CD4-positive, alpha-beta T cell treated with Interleukin-2 at 100 ng/mL for 4 hours (primary cell): ENCODE data around the gene GATD1.

ENCODE experiments used
- DNase-seq: peaks from one replicate; pipeline ENCODE4 v3.0.0-alpha.2; 2020; ENCODE audit warnings: low spot score

Gene GATD1

DNA sequence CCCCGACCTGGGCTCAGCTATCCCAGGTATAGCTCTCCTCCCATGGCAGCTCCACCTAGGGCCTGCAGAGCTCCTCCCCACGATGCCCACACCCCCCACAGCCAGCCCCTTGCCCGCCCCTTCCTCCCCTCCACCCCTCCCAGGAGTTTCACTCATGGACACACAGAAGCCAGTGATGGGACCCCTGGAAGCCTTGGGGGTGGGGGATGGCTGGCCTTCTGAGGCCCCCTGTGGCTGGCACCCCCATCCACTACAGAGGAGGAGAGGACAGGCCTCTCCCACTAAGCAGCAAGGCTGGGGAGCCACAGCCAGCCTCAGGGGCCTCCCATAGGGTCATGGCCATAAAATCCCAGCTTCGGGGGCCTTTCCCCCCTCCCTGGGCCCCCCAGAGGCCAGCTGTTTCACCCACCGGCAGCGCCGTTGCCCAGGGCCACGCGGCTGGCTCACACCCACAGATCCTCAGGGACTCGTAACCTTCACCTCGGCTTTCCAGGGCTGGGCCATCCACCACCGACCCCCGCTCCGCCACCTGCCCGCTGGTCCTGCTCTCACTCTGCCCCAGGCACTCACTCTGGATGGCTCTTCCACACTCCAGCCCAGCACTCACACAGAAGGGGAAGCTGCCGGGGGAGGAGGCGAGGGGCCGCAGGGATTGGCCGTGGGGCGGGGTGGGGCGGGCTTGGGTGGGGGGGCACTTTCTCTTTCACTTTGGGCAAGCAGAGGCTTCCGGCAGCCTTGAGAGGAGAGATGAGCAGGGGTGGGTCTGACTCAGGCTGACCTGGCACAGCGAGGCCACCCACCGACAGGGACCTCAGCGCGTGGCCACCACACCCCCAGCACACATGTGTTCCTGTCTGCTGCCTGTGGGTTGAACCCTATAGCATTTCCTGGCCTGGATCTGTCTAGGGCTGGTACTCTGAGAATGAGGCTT lies 18.6 kb upstream of the GATD1 start:
- peak; percentile 81 for DNase-seq

DNA sequence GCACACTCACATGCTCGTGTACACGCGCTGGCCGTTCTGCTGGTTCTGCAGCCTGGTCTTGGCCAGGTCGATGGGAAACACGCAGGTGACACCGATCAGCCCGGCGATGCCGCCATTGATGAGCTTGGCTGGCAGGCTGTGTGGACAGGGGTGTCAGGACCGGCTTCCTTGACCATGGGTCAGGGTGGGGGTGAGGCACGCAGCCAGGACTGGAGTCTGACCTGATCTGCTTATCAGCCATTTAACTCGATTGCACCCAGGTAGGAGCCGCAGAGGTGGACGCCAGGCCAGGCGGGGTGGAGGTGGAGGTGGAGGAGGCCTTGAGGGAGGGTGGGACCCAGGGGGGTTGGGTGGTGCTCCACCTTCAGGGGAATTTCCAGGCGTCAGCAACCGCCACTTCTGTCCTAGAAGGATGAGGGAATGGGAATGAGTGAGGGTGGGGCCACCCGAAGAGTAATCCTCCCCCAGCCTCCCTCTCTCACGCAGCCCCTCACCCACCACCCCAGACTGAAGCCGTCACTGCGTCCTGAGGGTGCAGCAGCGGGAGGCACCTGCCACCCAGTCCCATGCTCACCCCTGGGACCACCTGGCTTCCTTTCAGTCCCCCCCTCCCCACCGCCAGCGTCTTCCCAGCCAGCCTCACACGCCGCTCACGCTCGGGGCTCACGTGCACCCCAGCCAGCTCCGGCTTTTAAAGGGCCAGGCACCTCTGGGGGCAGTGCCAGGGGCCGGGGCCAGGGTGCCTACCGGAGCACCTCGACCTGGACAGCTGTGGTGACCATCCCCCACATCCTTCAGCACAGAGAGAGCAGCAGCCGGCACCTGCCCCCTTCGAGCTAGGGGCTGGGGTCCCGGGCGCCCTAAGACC lies 17.7 kb upstream of the GATD1 start:
- no peak for DNase-seq

DNA sequence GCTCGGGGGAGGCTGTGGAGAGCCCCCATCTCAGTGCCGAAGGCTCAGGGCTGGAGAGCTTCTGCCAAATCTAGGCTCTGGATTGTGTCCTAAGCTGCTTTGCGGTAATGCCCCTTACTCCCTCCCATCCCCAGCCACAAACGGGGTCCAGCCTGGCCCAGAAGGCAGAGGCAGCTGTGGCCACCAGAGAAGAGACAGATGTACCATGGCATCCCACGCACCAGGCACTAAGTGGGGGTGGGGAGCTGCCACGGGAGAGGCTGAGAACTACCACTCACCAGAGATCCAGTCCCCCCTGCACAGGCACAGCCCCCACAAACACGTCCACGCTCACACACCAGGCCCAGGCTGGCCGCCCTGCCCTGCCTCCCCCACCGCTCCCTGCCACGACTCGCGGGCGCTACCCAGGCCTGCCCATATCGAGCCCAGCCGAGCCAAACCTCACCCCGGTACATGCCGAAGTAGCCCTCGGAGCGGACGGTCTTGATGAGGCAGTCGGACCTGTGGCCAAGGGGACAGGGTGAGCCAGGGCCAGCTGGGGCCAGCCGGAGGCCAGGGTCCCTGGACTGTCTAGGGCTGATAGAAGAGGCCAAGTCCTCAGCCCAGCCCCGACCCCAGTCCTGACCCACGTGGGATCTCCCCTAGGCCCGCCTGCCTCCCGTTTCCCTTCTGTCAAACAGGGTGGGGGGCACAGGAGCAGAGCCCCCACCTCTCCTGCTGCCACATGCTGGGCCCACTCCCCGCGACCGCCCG lies 16.9 kb upstream of the GATD1 start:
- DNase-seq, result no peak

DNA sequence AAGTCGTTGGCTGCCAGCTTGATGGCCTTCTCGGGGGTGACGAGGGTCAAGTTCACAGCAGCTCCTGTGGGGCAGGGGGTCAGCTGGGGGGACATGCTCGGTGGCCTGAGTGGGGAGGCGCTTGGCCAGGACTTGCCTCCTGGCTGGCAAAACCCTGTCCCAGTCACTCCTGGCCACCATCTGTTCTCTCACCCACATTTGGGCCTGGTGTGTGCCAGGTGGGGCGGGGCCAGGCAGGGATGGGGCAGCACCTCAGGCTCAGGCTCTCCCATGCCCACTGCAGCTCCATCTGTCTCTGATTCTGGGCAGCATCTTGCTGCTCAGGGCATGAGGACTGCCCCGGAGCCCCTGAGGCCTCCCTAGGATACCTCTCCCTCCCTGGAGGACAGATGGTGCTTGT lies 16.3 kb upstream of the GATD1 start:
- DNase-seq, result no peak

DNA sequence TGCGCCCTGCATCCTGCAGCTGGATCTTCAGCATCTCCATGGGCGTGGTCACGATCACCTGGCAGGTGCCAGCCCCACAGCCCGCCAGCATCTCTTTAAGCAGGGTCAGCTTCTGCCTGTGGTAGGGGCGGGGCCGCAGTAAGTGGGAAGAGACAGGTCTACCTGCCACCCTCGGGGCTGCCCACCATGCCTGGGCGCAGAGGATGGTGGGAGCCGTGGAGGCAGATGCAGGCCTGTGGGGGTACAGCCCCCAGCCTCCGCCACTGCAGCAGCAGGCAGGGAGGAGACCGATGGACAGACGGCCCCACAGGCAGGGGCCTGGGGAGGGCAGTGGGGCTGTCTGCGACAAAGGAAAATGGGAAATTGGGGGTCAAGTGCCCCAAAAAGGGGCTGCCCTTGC lies 15.6 kb upstream of the GATD1 start:
- DNase-seq, result no peak

DNA sequence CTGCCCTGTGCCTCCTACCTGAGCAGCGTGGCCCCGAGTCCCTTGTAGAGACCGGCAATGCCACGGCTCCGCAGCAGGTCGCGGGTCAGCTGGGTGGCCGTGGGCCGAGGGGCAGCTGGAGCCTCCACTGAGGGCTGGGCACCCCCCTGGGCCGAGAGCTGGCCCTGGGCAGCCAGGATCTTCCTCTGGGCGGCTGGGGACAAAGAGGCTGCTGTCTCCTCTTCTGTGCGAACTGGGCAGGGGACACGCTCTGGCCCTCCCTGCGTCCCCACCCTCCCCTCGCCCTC lies 15.2 kb upstream of the GATD1 start:
- DNase-seq, result no peak

DNA sequence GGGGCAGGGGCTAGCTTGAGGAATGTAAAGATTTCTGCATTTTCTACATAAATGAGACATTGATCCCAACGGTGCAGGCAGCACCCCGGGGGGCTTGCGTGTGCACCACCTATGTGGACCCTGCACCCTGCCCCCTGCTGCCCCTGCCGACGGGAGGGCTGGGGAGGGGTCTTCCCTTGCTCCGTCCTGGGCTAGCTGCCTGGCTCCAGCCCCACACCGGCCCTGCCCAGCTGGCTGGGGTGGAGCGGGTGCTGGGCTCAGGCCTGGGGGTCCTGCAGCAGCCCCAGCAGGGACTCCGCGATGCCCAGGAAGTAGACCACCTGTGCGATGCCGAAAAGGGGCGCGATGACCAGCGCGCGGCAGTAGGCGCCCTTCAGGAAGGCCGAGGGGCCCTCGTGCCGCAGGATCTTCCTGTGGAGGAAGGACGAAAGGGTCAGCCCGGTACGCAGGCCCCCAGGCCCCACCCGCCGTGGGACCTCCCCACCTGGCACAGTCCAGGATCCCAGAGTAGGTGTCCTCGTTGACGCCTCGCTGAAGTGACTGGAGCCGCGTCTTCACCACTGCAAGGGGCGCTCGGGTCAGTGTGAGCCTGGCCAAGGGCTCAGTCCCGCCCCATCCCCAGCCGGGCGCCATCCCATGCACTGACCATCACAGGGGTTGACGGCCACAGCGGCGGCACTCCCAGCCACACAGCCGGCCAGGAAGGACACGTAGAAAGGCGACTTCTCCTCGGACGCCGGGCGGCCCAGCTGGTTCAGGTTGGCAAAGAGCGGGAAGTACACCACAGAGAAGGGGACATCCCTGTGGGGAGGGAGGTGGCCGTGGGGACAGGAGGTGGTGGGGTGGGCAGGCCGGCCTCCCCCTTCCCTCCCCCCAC lies 14.6 kb upstream of the GATD1 start:
- DNase-seq, result no peak

DNA sequence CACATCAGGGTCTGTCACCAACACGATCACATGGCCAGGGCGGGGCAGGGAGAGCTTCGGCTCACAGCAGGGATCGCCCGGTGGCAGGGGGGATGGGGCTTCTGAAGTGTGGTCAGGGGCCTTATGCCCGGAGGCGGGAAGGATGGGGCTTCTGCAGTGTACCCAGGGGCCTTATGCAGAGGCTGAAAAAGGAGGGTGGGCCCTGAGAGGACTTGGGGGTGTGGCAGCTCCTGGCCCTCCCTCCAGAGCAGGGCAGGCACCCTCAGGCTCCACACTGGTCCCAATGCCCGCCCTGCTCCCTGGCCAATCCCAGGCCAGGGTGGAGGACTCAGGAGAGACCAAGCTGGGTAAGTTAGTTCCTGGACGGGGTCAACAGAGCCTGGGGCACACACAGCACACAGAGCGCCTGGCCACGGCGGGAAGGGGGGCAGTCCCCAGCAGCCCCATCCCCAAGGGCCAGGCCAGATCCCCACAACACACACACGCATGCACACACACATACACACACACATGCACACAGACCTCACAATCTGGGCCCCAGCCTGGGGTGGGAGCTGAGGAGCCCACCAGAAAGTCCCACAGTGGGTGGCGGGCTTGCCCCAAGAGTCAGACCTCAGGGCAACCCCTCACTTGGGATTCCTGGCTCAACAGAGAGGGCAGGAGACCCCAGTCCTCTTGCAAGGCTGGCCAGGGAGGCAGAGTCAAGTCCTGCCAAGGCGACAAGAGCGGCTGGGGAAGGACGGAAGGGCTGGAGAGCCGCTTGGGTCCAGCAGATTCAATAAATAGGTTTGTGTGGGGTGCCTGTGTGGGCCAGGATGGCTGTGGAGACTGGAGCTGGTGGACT lies 13.7 kb upstream of the GATD1 start:
- no peak for DNase-seq

DNA sequence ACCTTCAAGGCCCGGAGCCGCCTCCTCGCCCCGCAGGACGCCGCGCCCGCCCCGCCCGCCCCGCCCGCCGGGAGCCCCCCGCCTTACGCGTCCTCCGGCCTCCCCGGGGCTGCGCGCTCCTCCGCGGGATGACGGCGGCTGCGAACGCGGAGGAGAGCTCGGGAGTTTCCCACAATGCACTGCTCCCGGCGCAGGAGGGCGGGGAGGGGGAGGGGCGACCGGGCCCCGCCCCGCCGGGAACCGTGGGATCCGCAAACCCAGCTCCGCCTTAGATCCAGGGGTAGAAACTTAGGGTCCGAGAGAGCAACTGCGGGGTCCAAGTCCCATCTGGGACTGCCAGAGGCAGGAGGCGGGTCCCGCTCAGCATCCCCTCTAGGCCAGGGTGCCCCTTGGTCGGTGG lies 12.7 kb upstream of the GATD1 start, which contains the start of gene CEND1:
TSS of gene CEND1 (minus strand) at position 148 of the 400 bp plus-strand sequence. CDS start 1,514 bp downstream, outside the sequence.
- peak; percentile 28 for DNase-seq

DNA sequence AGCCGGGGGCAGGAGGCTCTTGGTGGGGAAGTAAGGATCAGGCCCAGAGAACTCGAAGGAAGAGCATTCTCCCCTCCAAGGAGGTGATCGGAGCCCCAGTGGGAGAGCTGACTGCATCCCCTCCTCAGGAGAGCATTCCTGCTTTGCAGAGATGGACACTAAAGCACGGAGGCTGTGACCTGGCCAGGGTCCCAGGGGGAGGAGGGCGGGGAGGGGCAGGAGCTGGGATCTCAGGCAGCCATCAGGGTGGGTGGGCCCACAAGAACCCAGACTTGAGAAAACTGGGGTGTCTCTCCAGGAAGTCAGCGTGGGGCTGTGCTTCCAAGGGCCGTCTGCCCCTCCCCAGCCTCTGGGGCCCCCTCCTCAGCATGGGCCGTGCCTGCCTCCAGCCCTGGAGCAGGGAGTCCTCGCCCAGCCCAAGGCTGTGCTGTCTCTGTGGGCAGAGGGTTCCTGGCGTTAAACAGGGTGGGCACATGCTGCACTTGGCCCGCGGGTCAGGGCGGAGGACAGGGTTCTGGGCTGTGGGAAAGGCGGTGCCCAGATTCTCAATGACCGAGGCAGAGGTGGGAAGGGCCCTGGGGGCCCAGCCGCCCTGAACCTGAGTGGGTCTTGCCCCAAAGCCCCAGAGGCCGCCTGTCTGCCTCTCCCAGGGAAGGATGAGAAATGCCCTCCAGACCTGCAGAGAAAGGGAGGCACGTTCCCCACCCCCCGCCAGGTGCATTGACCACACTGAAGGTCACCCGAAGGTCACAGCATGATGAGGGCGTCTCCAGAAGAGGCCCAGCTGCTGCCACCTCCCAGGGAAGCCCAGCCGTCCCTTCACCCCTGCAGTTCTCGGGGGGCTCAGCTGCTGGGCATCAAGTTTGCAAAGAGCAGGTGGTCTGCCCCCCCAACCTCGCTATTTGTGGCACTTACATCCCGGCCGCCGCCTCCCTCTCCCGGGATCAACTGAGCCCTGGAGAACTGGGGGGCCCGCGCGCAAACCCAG lies 12.0 kb upstream of the GATD1 start:
- no peak for DNase-seq

DNA sequence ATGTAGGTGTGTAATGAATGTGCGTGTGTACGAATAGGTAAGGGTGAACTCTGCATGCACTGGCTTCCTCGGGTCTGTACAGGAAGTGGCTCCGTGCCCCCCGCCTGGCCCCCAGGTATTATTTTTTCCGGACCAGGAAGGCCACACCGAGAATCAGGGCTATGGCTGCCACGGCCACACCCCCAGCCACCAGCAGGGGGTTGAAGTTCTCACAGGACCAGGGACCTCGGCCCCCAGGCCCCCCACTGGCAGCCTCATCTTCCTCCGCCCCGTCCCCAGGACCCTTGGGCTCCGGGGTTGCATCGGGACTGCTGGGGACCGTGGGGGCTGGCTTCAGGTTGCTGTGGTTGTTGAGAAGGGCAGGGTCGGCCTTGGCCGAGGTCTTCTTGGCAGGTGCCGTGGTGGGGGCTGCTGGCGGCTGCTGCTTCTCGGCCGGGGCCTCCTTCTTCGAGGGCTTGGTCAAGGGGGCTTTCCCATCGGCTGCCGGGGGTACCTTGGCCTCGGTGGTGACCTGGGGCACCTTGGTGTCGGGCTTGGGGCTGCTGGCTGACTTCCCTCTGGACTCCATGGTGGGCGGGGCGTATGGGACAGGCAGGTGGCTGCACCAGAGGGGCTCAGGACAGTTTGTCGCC lies 10.8 kb upstream of the GATD1 start:
- DNase-seq, result no peak

DNA sequence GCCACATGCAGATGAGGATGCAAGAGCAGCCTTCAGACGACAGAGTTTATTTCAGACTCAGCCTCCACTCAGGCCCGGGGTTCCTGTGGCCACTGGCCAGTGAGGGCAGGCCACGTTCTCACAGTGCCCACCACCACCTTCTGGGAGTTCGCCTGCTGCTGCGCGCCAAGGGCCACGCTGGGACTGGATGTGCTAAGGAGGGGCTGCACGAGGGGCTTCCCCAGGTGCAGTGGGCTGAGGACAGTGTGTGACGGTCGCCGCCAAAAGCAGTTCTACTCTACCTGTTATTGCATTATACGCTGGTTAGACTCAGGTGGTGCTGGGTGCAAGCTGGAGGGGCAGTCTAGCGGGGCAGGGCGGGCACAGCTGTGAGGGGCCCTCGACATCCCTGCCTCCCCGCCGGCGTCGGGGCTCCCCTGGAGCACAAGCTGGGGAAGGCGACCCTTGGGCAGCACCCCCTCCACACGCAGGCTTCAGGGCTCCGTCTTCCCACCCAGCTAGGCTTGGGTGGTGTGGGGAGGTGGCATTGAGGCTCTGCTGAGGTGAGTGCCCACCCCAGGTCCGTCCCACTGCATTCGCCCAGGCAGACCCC lies 9.9 kb upstream of the GATD1 start:
- no peak for DNase-seq

DNA sequence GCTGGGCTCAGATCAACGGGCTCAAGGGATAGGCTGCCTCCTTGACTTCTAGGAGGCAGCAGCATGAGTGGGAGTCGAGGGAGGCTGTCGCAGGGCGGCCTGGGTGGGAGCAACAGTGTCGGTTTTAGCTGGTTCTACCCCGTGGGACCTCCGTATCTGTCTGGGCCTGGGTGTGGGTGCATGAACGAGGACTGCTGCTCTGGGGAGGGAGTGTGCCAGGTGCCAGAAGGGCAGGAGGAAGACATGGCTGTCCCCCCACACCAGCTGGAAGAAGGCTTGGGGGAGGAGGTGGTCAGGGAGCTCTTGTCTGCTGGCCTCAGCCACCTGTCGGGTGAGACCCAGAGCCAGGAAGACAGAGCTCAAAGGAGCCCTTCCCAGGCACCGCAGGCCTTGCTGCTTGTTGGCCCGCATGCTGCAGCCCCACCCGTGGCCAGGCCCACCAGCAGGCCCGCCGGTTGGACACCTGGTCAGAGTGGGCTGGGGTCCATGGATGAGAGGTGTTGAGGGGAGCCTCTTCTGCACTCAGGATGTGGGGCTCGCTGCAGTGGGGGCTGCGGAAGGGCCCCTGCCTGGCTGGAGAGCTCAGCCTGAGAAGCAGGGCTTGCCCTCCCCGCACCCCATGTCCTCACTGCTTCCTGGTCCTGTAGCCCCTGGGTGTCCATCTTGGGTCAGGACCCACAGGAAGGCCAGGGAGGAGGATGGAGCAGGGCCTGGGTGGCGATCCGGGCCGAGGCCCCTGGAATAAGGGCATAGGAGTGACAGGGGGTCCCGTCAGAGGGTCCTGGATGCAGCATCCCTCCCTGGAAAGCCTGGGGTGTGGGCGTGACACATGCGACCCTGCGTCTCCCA lies 9.2 kb upstream of the GATD1 start:
- DNase-seq, result no peak

DNA sequence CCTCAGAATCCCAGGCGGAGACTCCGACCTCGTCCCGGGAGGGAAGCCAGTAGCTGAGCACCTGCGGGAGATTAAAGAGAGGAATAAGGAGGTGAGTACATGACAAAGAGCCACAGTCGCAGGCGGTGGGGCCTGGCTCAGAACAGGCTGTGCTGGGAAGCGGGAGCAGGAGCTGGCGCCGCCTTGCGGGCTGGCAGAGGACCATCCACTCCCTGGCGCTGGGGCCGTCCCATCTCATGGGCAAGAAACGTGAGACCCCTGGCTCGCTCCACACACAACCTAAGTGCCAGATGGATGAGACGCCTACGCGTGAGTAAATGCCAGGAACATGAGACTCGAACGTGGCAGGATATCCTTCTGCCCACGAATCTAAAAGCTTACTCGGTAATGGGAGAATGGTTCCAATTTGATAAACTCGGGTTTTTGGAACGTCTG lies 6.3 kb upstream of the GATD1 start:
- DNase-seq, result peak; percentile 18

DNA sequence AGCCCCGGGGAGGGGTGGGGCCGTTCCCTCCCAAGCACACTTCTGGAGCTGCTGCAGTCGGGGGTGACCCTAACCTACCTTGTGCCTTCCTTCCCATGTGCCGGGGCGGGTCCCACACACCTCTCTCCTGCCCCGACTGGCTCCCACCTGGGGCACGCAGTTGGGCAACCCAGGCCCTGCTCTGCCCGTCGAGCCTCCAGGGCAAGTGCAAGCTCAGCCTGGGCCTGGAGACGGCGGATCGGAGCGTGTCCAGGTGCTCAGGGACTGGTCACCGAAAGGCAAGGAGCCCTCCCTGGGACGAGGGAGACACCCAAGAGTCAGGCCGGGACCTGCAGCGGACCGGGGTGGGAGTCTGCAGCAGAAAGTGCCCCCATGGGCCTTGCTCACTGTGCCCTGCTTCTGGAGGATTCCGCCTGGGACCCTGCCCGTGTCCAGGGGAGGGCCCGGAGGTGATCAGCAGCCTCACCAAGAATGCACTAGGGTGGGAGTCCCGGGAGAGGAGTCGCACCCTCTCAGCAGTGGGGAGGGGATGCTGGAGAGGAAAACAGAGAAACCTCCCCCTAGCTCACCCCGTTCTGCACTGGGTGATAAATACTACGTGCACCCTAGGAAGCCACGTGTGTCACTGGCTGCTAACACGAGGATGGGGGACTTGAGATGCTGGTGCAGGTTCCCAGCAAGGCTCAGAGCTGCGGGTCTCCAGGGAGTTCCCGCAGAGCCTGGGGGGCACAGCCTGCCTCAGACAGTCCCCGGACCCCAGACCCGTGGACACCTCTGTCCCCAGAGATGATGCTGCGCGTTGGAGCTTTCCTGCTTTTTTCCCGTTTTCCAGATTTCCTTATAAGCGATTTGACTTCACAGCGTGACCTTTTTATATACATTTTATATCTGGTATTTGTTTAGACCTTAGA lies 5.2 kb upstream of the GATD1 start:
- no peak for DNase-seq

DNA sequence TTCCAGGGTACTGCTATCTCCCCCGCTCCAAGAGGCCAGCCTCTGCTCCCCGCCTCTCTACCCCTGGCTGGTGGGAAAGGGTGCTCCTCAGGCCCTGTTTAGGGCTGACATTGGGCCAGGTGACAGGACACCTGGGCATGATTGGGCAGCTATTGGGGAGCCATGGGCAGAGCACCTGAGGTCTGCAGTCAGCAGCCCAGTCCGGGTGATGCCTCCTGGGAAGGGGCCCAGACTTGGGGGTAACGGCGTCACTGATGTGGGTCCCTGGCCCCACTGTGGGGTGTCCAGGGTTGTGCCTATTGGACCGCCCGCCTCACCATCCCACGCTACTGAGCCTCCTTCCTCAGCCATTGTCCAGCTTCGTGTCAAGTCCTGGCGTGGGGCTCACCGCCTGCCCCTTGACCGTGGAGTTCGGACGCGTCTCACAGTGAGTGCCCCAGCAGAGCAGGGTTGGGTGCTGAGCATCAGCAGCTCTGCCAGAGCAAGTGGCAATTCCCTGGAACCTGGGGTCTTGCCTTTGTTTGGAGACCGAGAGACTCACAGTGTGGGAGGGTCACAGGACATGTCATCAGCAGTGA lies 2.8 kb upstream of the GATD1 start:
- no peak for DNase-seq
